ENCODE results near the gene LPIN3.
A peak's percentile ranks its signal among the peaks of the same experiment; 100 is the strongest.

LPIN3 gene

GRCh38 chr20:41340327-41341055 is at the start of gene LPIN3:
TSS of gene LPIN3 (plus strand) at chr20:41340821. CDS start at chr20:41345804, 4,983 bp downstream.
- Histone ChIP-seq H3K27ac (ENCODE audit: low read length) (no peak within 1 kb of the TSS), H3K4me1 (ENCODE audit: low read length) (peaks cover 24% of the 10 kb centered on the region), H3F3A (ENCODE audit: insufficient read depth, low read length) (no peaks in the 10 kb centered on the region), H2AFZ (ENCODE audit: low read length) (peak within 1 kb of the TSS; percentile 50), H3K4me3 (ENCODE audit: low read length) (peak within 1 kb of the TSS; percentile 32), H3K4me2 (ENCODE audit: low read depth, low read length) (peak within 1 kb of the TSS; percentile 64), H3K9me2 (replicated peaks; ENCODE audit: insufficient read depth, low read length) (no peaks in the 10 kb centered on the region), H3K36me3 (replicated peaks; ENCODE audit: insufficient read depth, low read length) (no peaks in the 10 kb centered on the region), H3K27me3 (replicated peaks; ENCODE audit: insufficient read depth, low read length) (no peaks in the 10 kb centered on the region), H3K9ac (ENCODE audit: low read length) (no peak within 1 kb of the TSS), H3K9me3 (replicated peaks; ENCODE audit: insufficient read depth, low read length) (no peaks in the 10 kb centered on the region), H4K20me1 (ENCODE audit: insufficient read depth, low read length) (no peaks in the 10 kb centered on the region), H3K79me2 (ENCODE audit: low read length) (no peaks in the 10 kb centered on the region)
- TF ChIP-seq EZH2 (optimal IDR thresholded peaks at IDR 0.05; ENCODE audit: low read depth, low read length): no peak
- TF ChIP-seq, protein P1, sequence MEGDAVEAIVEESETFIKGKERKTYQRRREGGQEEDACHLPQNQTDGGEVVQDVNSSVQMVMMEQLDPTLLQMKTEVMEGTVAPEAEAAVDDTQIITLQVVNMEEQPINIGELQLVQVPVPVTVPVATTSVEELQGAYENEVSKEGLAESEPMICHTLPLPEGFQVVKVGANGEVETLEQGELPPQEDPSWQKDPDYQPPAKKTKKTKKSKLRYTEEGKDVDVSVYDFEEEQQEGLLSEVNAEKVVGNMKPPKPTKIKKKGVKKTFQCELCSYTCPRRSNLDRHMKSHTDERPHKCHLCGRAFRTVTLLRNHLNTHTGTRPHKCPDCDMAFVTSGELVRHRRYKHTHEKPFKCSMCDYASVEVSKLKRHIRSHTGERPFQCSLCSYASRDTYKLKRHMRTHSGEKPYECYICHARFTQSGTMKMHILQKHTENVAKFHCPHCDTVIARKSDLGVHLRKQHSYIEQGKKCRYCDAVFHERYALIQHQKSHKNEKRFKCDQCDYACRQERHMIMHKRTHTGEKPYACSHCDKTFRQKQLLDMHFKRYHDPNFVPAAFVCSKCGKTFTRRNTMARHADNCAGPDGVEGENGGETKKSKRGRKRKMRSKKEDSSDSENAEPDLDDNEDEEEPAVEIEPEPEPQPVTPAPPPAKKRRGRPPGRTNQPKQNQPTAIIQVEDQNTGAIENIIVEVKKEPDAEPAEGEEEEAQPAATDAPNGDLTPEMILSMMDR (IDR thresholded peaks at IDR 0.05; ENCODE audit: low read length): no peak
- no peak for TF ChIP-seq EZH2phosphoT487 (IDR thresholded peaks at IDR 0.05; ENCODE audit: low read length)
- DNase-seq: peak; percentile 32

DNA sequence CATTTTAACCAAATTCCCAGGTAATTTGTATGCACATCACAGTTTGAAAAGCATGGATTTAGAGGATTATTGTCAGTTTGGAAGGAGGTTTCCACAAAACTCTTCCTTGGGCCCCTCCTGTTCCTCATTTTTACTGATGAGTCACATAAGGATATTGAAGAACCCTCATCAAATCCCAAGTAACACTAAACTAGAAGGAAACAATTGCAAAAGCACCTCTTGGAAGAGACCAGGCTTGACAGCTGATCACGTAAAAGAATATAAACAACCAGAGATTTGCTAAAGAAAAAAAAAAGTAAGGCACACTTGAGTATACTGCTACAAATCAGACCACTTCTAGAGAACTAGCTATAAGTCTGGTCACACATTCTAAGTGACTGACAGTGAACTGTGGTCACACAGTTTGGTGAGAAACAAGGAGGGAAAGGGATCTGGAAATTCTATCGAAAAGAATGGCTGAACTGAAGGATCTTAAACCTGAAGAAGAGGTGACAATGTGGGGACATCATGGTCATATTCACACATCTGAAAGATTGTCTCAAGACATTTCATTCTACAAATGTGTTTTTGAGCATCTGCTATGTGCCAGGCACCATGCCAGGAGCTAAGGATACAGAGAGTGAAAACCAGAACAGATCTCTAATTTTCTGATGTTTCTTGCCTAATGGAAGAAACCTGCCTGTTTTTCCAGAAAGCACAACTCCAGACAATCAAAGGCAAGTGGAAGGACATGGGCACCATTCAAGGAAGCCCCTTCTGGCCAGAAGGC is 47.2 kb upstream of the LPIN3 start:
- no peaks in the 10 kb centered on the region for H4K20me1 ChIP-seq (ENCODE audit: insufficient read depth, low read length)
- H3K4me1 ChIP-seq (ENCODE audit: low read length): no peaks in the 10 kb centered on the region
- H3K4me3 ChIP-seq (ENCODE audit: low read length): no peak overlapping the region
- no peaks in the 10 kb centered on the region for H3K9me3 ChIP-seq (replicated peaks; ENCODE audit: insufficient read depth, low read length)
- no peak overlapping the region for H3K4me2 ChIP-seq (ENCODE audit: low read depth, low read length)
- H2AFZ ChIP-seq (ENCODE audit: low read length): no peak overlapping the region
- H3K27ac ChIP-seq (ENCODE audit: low read length): no peak overlapping the region
- no peaks in the 10 kb centered on the region for H3K79me2 ChIP-seq (ENCODE audit: low read length)
- no peaks in the 10 kb centered on the region for H3K9me2 ChIP-seq (replicated peaks; ENCODE audit: insufficient read depth, low read length)
- H3F3A ChIP-seq (ENCODE audit: insufficient read depth, low read length): no peaks in the 10 kb centered on the region
- no peak for DNase-seq
- H3K36me3 ChIP-seq (replicated peaks; ENCODE audit: insufficient read depth, low read length): no peaks in the 10 kb centered on the region
- no peak overlapping the region for H3K9ac ChIP-seq (ENCODE audit: low read length)
- TF ChIP-seq EZH2phosphoT487 (IDR thresholded peaks at IDR 0.05; ENCODE audit: low read length) (no peak), EZH2 (optimal IDR thresholded peaks at IDR 0.05; ENCODE audit: low read depth, low read length) (no peak)
- TF ChIP-seq, protein P1 (IDR thresholded peaks at IDR 0.05; ENCODE audit: low read length): no peak
- H3K27me3 ChIP-seq (replicated peaks; ENCODE audit: insufficient read depth, low read length): no peaks in the 10 kb centered on the region

DNA sequence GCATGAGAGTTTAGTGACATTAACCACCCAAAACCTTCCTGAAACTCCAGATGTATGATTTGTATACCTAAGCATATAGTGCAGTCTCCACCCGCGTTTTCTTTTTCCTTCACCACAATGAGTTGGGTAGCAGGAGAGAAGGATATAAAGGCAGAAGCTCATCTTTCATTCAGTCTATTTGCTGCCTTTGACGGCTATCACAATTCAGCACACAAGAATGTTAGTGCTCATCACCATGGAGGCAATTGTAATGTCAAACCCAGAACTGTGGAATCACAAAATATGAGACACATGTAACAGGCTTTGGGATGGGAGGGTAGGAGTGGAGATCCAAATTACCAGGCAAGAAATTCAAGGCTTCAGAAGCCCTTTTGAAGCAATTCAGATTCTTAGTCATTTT is 40.7 kb upstream of the LPIN3 start:
- TF ChIP-seq EZH2 (optimal IDR thresholded peaks at IDR 0.05; ENCODE audit: low read depth, low read length) (no peak), EZH2phosphoT487 (IDR thresholded peaks at IDR 0.05; ENCODE audit: low read length) (no peak)
- Histone ChIP-seq H3K36me3 (replicated peaks; ENCODE audit: insufficient read depth, low read length) (no peaks in the 10 kb centered on the region), H2AFZ (ENCODE audit: low read length) (no peak overlapping the region), H3K27me3 (replicated peaks; ENCODE audit: insufficient read depth, low read length) (no peaks in the 10 kb centered on the region), H3F3A (ENCODE audit: insufficient read depth, low read length) (no peaks in the 10 kb centered on the region), H3K9ac (ENCODE audit: low read length) (no peak overlapping the region), H3K79me2 (ENCODE audit: low read length) (peaks cover 20% of the 10 kb centered on the region), H3K4me2 (ENCODE audit: low read depth, low read length) (no peak overlapping the region), H3K9me2 (replicated peaks; ENCODE audit: insufficient read depth, low read length) (no peaks in the 10 kb centered on the region), H3K4me3 (ENCODE audit: low read length) (no peak overlapping the region), H3K9me3 (replicated peaks; ENCODE audit: insufficient read depth, low read length) (no peaks in the 10 kb centered on the region), H4K20me1 (ENCODE audit: insufficient read depth, low read length) (no peaks in the 10 kb centered on the region), H3K4me1 (ENCODE audit: low read length) (peaks cover 5% of the 10 kb centered on the region; the same call in 1 of the 2 replicates), H3K27ac (ENCODE audit: low read length) (no peak overlapping the region)
- DNase-seq: no peak
